OCI-LY7 (cell line): ENCODE results near the gene OR5H15.

ENCODE experiments used
- EZH2phosphoT487 ChIP-seq: fragments of 200-600 bp; sonication (generic); IDR thresholded peaks from 2 replicates; pipeline ENCODE4 v1.6.1; 2018; ENCODE audit warnings: low read depth, borderline replicate concordance, mild to moderate bottlenecking, mixed run types, antibody characterized with exemption, low read length, moderate library complexity, mixed read lengths
- TF ChIP-seq, protein P1 (sequence below): fragments of 200-600 bp; sonication (generic); conservative IDR thresholded peaks from 2 replicates; pipeline ENCODE4 v1.5.1; 2014; ENCODE audit warnings: mild to moderate bottlenecking, antibody characterized with exemption, low read length, moderate library complexity, mixed read lengths

DNA sequence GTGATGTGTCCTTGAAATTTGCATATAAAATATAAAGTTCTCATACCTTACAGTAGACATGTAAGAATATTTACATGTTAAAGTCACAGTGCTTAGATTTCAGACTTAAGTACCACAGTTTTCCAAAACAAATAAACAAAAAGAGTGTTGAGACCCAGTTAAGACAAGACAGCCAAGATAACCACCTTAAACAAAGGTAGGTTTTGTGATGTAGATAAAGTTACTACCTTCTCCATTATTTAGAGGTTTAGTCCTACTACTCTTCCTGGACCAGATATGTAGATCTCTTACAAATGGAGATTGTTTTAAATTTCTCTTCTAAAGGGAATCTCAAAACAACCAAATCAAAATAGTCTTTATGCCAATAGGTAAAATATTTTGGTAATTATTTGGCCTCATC is 15.7 kb downstream of the OR5H15 start:
- TF ChIP-seq EZH2phosphoT487: no peak
- TF ChIP-seq, protein P1, sequence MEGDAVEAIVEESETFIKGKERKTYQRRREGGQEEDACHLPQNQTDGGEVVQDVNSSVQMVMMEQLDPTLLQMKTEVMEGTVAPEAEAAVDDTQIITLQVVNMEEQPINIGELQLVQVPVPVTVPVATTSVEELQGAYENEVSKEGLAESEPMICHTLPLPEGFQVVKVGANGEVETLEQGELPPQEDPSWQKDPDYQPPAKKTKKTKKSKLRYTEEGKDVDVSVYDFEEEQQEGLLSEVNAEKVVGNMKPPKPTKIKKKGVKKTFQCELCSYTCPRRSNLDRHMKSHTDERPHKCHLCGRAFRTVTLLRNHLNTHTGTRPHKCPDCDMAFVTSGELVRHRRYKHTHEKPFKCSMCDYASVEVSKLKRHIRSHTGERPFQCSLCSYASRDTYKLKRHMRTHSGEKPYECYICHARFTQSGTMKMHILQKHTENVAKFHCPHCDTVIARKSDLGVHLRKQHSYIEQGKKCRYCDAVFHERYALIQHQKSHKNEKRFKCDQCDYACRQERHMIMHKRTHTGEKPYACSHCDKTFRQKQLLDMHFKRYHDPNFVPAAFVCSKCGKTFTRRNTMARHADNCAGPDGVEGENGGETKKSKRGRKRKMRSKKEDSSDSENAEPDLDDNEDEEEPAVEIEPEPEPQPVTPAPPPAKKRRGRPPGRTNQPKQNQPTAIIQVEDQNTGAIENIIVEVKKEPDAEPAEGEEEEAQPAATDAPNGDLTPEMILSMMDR: no peak
